ENCODE data around the gene FIG4.

DNA sequence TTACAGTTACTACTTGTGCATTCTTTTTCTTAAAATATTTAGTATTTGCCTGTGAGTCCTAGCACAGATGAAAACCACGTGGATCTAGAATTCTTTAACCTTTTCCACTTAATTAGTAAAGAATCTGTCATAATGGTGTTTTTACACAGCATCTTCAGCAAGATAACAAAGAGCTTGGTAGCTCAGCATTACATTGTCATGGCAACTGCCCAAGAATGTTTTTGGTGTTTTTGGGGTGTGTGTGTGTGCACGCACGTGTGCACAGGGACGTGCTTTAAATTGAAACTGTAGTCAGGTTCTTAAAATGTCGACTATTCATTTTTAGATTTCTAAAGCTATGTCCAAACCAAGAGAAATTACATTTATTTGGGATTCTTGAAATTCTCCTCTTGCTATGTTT is 108.0 kb downstream of the FIG4 start:
- TF ChIP-seq EZH2 (IDR thresholded peaks at IDR 0.05; ENCODE audit: borderline replicate concordance, low read length) (no peak), CTCF (conservative IDR thresholded peaks at IDR 0.05 in 1 of 2, IDR thresholded peaks at IDR 0.05 in 1 of 2; ENCODE audit: extremely low read depth in 1 of 2, insufficient read depth in 1 of 2, low read depth in 1 of 2, low read length in 2 of 2) (no peak)

Data from mammary epithelial cell (primary cell).